HG02588 (cell line): ENCODE measurements around the gene PLEKHG5.

Source experiments
- ATAC-seq: cut with Tn5 transposase; IDR thresholded peaks from one replicate; pipeline ENCODE4 v1.9.1; 2021; ENCODE audit warnings: mild to moderate bottlenecking, moderate library complexity; ENCODE audit not compliant: unreplicated experiment

Gene PLEKHG5

DNA sequence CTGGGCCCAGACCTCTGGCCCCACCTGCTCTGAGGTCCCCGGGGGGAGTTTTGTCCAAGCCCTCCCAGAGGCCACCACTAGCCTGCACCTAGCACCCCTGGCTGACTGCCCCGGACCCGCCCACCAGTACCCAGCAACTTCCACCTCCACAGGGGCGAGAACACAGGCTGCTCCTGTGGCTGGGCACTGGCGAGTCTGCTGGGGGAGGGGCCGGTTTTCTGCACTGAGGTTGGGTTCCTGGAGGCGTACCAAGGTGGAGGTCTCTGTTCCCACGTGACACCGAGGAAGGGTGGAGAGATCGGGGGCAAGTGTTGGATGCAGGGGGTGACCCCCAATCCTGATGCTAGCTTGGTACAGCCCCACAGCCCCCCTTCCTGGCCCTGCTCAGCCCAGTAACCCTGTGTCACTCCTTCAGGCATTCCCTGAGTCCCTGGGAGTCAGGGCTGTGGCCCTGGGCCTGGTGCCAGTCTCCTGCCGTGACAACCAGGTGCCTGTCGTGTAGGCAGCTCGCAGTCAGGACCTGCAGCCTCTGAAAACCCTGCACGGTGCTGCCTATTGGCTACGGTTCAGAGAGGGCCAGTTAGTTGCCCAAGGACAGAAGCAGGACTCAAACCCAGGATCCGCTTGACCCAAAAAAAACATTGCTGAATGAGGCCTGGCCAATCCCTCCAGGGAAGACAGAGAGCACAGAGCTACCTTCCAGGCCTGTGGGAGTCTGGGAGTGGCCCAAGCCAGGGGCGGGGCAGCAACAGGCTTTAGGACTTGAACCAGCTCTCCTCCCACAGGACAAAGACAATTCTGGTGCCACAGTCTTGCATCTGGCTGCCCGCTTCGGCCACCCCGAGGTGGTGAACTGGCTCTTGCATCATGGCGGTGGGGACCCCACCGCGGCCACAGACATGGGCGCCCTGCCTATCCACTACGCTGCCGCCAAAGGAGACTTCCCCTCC is 63.8 kb downstream of the PLEKHG5 start:
- ATAC-seq, result no peak

DNA sequence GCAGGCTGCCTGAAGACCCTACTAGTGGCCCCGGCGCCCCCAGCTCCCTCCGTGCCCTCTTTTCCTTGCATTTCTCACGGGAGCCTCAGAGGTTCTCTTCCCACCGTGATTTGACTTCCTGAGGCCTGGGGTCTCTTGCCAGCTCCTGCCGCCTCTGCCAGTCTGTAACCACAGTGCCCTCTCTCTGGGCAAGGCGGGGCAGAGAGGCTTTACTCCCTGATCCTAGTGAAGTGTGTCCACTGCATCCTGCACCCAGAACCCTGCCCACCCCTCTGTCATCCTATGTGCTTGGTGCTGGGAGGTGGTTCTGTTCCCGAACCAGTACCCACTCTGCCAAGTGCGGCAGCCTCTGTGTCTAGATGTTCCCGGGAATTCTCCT is 64.5 kb downstream of the PLEKHG5 start:
- ATAC-seq, result no peak

DNA sequence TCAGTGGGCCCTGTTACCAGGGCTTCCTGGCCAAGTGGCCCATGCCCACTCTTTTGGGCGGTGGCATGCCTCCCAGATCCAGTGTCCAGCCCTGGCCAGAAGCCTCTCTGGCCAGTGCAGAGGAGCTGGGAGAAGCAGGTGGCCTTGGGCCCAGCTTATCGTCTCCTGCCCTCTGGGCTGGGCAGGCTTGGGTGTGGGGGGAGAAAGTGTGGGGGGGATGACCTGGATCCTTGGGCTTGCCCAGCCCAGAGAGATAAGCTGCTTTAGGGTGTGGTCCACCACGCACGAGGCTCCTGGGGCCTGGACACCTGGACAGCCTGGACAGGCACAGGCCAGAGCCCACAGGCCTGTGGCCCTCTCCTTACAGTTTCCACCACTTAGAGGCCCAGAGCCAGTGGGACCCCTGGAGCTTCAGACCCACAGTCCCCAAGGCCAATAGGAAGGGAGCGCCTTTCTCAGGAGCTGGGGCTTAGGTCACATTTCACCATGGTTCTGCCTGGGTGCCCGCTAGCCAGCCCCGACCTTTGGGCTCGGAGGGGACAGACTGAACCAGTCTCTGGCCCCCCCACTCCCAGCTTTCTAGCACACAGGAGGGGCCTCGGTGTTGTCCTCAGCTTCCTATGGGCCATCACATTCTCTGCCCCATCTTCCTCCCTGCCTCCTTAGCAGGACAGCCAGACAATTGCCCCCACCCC is 65.0 kb downstream of the PLEKHG5 start:
- ATAC-seq, result no peak

DNA sequence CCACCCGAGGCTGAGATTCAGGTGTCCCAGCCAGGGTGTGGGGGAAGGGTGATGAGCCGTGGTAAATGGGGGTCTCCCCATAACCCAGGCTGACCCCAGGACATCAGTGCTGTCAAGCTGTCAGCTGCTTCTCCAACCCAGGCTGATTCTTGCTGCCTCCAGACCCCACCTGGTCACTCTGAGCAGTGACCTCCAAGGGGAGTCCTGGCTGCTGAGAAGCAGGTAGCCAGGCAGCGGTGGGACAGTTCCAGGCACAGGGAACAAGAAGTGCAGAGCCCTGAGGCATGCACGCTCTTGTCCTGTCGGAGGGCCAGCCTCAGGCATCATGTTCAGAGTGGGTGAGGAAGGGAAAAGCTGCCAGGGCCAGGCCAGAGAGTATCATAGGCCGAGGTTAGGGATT is 65.8 kb downstream of the PLEKHG5 start:
- ATAC-seq, result no peak

DNA sequence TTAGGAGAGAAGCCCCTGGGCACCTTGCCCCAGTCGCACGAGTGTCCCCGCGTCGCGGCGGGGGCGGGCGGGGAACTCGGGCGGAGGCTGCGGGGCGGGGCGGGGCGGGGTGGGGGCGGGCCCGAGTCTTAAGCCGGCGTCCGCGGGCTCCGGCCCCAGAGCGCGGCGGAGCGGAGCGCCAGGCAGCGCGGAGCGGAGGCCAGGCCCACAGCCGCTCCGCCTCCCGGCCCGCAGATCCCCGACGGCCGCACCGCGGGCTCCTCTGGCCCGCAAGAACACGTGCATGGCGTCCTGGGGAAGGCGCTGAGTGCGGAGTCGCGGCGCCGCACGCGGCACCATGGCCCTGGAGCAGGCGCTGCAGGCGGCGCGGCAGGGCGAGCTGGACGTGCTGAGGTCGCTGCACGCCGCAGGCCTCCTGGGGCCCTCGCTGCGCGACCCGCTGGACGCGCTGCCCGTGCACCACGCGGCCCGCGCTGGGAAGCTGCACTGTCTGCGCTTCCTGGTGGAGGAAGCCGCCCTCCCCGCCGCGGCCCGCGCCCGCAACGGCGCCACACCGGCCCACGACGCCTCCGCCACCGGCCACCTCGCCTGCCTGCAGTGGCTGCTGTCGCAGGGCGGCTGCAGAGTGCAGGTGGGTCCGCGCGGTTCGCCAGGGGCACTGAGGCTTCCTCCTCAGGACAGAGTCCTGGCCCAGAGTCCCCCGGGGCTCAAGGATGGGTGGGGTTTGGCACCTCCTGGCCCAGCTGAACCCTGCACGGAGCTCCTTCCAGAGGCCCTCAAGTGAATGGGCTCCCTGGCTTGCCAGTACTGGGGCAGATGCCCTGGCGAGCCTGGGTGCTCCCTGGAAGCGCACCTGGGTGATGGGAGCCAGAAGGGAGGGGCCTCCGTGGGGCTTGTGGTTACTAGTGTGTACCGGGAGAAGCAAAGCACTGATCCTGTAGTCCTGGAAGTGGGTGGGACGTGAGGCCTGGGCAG is 66.6 kb downstream of the PLEKHG5 start, which contains the start of gene ESPN:
ESPN (plus strand) TSS at position 158 of the 975 bp plus-strand sequence; CDS start at position 338, 180 bp downstream.
- ATAC-seq, result no peak

DNA sequence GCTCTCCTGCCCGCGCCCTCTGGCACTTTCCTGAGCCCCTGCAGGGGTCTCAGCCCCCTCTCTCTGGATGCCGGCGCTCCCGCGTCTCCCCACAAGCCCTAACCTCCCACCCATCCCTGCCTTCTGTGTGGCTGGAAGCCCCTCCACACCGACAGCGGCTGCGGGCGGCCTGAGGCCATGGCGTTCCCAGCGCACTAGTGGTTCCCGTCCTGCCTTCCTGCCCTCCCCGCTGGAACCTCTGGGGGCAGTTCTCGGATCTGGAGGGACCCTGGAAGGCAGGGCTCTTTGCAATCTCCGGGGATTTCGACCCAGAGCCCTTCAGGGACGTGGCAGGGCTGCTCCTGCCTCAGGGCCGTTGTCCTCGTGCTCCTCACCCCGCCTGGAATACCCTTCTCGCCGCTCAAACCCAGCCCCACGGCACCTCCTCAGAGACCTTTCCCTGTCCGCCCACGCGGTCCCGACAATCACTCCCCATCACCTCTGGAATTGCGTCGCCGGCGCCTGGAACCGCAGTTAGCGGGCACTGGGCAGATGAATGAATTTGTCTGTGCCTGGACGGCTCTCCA is 67.4 kb downstream of the PLEKHG5 start:
- ATAC-seq, result no peak

DNA sequence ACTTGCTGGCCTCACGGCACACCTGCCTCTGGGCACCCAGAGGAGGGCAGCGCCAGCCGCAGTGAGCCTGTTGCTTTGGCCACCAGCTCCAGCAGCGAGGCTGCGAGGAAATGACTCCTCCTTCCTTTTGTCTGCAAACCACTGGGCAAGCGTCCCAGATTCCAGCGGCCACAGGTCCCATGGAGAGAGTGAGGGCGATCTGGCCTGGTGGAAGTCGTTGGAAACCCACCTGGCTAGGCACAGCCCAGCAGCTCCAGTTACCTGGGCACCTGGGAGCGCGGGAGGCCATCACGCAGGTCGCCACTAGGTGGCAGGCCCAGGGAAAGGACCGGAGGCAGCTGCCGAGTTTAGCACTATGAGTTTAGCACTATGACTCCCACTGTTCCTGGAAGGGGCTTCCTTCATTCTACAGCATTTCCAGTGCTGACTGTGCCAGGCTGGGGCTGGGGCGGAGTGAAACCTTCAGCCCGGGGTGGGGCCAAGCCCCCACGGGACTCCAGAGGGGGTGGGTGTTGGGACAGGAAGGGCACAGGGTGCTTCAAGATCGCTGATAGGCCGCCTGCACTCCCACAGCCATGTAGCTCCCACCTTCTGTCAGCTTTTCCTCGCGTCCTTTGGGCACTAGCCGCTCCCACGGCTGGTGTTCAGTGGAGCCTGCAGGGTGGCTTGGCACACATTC is 68.0 kb downstream of the PLEKHG5 start:
- ATAC-seq, result no peak

DNA sequence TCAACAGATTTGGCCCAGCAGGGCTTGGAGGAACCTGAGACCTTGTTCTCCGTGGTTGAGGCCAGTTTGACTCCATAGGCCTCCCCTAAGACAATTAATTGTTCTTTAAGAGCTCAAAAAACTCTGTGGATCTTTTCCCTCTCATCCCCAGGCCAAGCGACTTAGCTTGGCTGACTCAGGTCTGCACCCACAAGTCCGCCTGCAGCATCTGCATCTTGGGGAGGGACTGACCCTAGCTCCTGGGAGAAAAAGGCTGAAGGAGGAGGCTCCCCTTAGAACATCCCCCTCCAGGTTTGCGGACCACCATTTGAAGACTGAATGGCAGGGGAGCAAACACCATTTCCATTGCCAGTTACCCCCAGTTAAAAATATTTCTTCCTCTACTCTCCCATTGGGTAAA is 70.2 kb downstream of the PLEKHG5 start:
- no peak for ATAC-seq

DNA sequence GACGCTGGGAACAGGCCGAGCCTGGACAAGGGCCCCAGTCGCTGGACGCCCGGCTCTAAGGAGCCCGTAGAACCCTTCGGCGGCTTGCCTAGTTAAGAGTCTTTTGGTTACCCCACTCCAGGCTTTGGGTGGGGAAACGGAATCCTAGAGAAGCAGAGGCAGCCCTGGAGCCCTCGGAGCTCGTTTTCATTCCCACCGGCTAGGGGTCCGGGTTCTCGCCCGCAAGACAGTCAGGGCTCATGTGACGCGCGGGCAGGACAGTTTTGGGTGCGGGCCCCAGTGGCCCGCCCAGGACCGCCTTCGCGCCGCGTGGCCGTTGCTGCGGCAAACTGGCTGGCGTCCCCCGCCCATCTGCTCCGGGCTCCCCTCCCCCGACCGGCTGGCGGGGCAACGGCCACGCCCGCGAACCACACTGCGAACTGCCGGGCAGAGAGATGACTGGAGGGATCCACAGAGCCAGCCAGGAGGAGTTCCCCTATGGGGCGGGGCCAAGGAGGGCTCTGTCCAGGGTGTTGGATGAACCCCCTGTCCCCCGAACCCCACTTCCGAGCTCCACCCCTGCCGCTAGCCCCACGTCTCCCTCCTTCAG is 70.9 kb downstream of the PLEKHG5 start:
- no peak for ATAC-seq

DNA sequence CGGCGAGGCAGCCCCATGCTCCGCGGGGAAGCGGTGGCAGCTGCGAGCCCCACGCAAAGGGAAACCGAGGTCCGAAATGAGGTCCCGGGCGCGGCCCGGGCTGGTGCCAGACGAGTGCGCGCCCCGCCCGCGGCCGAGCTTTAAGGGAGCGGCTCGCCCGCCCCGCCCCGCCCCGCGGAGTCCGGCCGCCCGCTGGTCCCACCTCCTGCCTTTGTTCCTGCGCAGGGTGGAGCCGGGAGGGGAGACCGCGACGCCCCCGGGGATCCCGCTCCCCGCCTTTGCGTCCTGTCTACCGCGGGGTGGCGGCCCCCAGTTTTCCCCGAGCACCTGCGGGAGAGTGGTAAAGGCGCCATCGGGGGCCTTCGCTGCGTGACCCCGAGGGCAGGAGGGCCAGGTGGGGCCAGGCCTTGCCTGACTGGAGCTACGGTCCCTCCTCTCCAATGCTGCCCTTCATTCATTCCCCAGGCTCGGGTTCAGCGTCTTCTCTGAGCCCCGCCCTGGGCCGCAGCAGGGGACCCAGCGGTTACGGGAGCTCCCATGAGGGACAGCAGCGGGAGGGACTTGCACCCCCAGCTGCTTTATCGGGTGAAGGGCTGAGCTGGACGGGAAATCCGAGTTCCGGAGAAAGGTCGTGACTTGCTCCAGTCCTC is 71.5 kb downstream of the PLEKHG5 start, which contains the start of gene HES2:
HES2 (minus strand) TSS at position 116 of the 650 bp plus-strand sequence; CDS start at position 17, 99 bp downstream.
- no peak for ATAC-seq

DNA sequence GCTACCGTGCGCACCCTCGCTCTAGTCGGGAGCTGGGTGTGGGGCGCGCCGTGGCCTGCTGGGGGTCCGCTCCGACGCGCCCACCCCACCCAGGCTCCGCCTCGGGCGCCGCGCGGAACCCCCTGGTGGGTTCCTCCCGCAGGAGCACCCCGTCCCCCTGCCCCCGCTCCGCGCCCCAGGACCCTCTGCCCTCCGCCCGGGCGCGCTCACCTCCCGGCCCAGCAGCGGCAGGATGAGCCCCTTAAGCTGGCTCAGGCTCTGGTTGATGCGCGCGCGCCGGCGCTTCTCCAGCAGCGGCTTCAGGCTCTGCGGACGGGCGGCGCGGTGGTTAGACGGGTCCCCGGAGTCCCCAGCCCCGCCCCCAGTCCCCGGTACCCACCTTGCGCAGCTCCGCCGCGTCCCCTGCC is 72.1 kb downstream of the PLEKHG5 start:
- ATAC-seq, result no peak

DNA sequence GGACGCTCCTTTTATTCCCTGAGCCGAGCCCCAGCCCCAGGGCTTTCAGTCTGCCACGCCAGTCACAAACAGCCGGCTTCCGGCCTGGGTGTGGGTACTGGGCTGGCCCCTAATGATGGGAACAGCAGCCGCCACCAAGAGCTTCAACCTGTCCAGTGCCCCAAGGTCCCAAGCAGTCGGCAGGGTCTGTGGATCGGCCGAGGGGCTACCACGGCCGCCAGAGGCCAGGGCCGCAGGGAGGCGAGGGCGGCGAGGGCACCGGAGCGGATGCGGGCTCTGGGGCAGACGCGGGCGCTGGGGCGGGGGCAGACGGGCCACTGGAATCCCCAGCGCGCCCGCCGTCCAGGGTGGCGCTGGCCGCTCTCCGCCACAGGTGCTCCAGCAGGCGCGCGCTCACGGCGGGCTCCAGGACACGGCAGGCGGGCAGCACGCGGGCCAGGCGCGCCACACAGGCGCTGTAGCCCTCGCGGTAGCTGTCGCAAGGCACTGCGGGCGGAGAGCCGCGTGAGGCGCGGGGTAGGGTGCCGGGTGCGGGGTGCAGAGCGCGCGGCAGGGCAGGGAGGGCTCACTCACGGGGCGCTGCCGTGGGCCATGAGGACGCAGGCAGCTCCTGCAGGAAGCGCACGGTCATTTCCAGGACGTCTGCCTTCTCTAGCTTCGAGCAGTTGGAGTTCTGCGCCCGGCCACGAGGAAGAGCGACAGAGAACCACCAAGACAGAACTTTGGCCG is 72.6 kb downstream of the PLEKHG5 start:
- no peak for ATAC-seq

DNA sequence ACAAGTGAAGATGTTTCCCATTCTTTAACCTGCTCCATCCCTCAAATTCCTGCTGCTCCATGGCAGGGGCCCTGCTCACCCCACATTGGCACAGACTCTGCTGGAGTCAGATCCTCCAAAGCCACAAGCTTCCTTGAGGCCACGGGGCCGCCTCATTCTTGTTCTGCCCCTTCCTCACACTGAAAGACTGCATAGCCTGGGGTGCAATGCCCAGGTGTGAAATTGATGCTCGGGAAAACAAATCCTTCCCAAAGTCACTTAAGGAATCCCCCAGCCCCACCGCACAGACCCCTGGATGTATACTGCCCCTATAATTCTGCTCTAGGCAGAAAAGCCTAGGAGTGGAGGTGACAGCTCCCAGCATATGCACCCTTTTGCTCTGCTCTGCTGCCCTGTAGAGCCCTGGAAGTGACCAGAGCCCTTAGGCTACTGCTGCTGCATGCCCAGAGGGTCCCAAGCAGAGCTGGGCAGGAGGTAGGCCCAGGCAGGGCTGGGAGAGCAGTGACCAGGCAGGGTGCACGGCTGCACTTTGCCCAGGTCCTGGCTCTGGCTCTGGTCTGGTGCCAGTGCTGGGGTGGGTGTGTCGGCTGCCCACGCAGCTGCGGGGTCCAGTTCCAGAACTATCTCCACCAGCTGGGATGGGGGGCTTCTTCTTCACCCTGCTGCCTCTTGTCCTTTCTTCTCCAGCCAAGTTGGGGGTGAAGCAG is 73.4 kb downstream of the PLEKHG5 start:
- no peak for ATAC-seq
